GM12878 (cell line): ENCODE data around the gene MLST8. TPM values are rescaled to one million over a fixed set of nuclear protein-coding genes. Genes with fewer than 3 reads are reported as not detected.

Source experiments
- ATAC-seq: fragments of 200-7000 bp; cut with Tn5 transposase; 3 replicates; pipeline ENCODE4 v1.9.1; 2020; ENCODE audit warnings: mild to moderate bottlenecking, moderate library complexity
- BruUV-seq: library from RNA; stranded (reverse); fragments of 400-500 nt; replicated peaks from 2 replicates; lab custom pipeline; 2021; lab: Mats Ljungman, UMichigan
- CTCF ChIA-PET: fragments of 300-600 bp; sonication (Branson Sonifier 250); formaldehyde crosslinking; extraction: SDS; loops from one replicate; lab custom pipeline; 2021; ENCODE audit warnings: inconsistent platforms; lab: Yijun Ruan, JAX
- POLR2A ChIA-PET: fragments of 350-600 bp; formaldehyde crosslinking; extraction: SDS; loops from one replicate; lab custom pipeline; 2021; ENCODE audit warnings: inconsistent platforms; lab: Charles Lee
- RAD21 ChIA-PET: fragments of 300-600 bp; sonication (Branson Sonifier 250); formaldehyde crosslinking; loops from one replicate; lab custom pipeline; 2023; ENCODE audit warnings: antibody characterized with exemption; ENCODE audit not compliant: unreplicated experiment; lab: Charles Lee
- SMC1A ChIA-PET: fragments of 300-600 bp; sonication (Branson Sonifier 250); formaldehyde crosslinking; loops from one replicate; lab custom pipeline; 2023; ENCODE audit not compliant: unreplicated experiment, uncharacterized antibody; lab: Charles Lee
- DNase-seq: peaks from one replicate; pipeline ENCODE4 v3.0.0-alpha.2; 2011; ENCODE audit warnings: low read depth, low spot score
- FAIRE-seq: peaks from 3 replicates; lab custom pipeline; 2011; peaks lifted over from hg19 to GRCh38; lab: Jason Lieb, UNC
- H2AFZ ChIP-seq: 2 replicates; pipeline ENCODE4 v1.6.0; 2011; ENCODE audit warnings: low read depth, low read length, control low read depth; ENCODE audit not compliant: control insufficient read depth
- H3K27ac ChIP-seq: 2 replicates; pipeline ENCODE4 v1.5.1; 2011; ENCODE audit warnings: control low read depth; ENCODE audit not compliant: control insufficient read depth, insufficient read depth
- H3K27me3 ChIP-seq, 2 experiments: replicated peaks in 1 of 2; 2 replicates each; pipeline versions ENCODE4 v1.6.0 to v1.6.1; 2011; ENCODE audit warnings: low read length in 1 of 2; ENCODE audit not compliant: control insufficient read depth in 2 of 2, insufficient read depth in 2 of 2
- H3K36me3 ChIP-seq, 2 experiments: 2 replicates each; pipeline ENCODE4 v1.5.1; 2011; ENCODE audit warnings: low read length in 1 of 2; ENCODE audit not compliant: control insufficient read depth in 2 of 2, insufficient read depth in 2 of 2
- H3K4me1 ChIP-seq: 2 replicates; pipeline ENCODE4 v1.6.1; 2011; ENCODE audit warnings: mild to moderate bottlenecking, low read length, moderate library complexity, mixed read lengths; ENCODE audit not compliant: control insufficient read depth, insufficient read depth
- H3K4me2 ChIP-seq: 2 replicates; pipeline ENCODE4 v1.6.0; 2011; ENCODE audit warnings: control low read depth; ENCODE audit not compliant: control insufficient read depth, insufficient read depth
- H3K4me3 ChIP-seq: fragments of 200-600 bp; sonication (generic); 2 replicates; pipeline ENCODE4 v1.5.1; 2016
- H3K79me2 ChIP-seq: 2 replicates; pipeline ENCODE4 v1.6.0; 2011; ENCODE audit warnings: low read length; ENCODE audit not compliant: control insufficient read depth, insufficient read depth
- H3K9ac ChIP-seq: 2 replicates; pipeline ENCODE4 v1.8.0; 2011; ENCODE audit warnings: low read length, control low read depth, mixed read lengths; ENCODE audit not compliant: control insufficient read depth, insufficient read depth
- H3K9me3 ChIP-seq: replicated peaks from 3 replicates; pipeline ENCODE4 v1.5.1; 2011; ENCODE audit warnings: mild to moderate bottlenecking, low read length; ENCODE audit not compliant: control insufficient read depth, insufficient read depth
- H4K20me1 ChIP-seq: 2 replicates; pipeline ENCODE4 v1.6.0; 2011; ENCODE audit not compliant: control insufficient read depth, insufficient read depth
- HDGF ChIP-seq: fragments of 450-650 bp; IDR thresholded peaks from 2 replicates; pipeline ENCODE4 v1.6.1; 2016; ENCODE audit warnings: antibody characterized with exemption
- PAX8 ChIP-seq: fragments of 450-650 bp; IDR thresholded peaks from 2 replicates; pipeline ENCODE4 v1.6.1; 2017; ENCODE audit warnings: mild to moderate bottlenecking, moderate library complexity
- WGBS: methylation state at CpG from one replicate; pipeline ENCODE4 v1.1.6; 2016; ENCODE audit warnings: low lambda C conversion rate; ENCODE audit not compliant: insufficient replicate concordance, insufficient coverage; ENCODE audit errors: missing lambda C conversion rate; 5-methylcytosine and 5-hydroxymethylcytosine counted together
- in situ Hi-C: fragments of 300-500 bp; cut with MboI; formaldehyde crosslinking; loops from 9 replicates; pipeline ENCODE4 v1.14.3; 2018; ENCODE audit warnings: mixed read lengths
- intact Hi-C: fragments of 100-400 bp; cut with micrococcal nuclease; formaldehyde crosslinking; loops from one replicate; pipeline ENCODE4 v1.14.2; 2022; ENCODE audit not compliant: unreplicated experiment
- polyA plus RNA-seq, 11 experiments: library from polyadenylated mRNA; depleted of rRNA in 4 of 11; unstranded in 6 of 11; stranded (reverse) in 5 of 11; fragments of >200 nt; fragmentation: Nextera tagmentation in 4 of 11; fragmentation: Illumina TruSeq in 1 of 11; extraction: Ambion mirVana in 4 of 11; extraction: Trizol in 1 of 11; gene quantifications; 1 replicate in 1 of 11; 2 replicates in 10 of 11; pipeline versions ENCODE4 v1.2.1 to v1.2.3, GENCODE V29; 2011 to 2016; ENCODE audit warnings: inconsistent platforms in 2 of 11, missing spikeins in 2 of 11, low read depth in 1 of 11
- total RNA-seq, 4 experiments: library from RNA; depleted of rRNA in 3 of 4; stranded (reverse); fragments of >200 nt in 3 of 4; fragmentation: Illumina TruSeq in 1 of 4; extraction: Trizol in 1 of 4; gene quantifications; 2 replicates each; pipeline versions ENCODE4 v1.2.1 to v1.2.3, GENCODE V29; 2013 to 2021
- TF ChIP-seq, protein P1 (sequence below): fragments of 450-650 bp; IDR thresholded peaks from 2 replicates; pipeline ENCODE4 v1.6.1; 2017; ENCODE audit warnings: antibody characterized with exemption, mild to moderate bottlenecking, moderate library complexity
- TF ChIP-seq, protein P2 (sequence below): fragments of 450-650 bp; IDR thresholded peaks from 2 replicates; pipeline ENCODE4 v1.6.1; 2017; ENCODE audit warnings: borderline replicate concordance

MLST8 gene
- total and polyA plus RNA-seq, 10 of the 15 experiments (the other 5 are each of a cell fraction or from before 2014, with no cell fraction given) = 1.0 to 114 (median 64.2) TPM

DNA sequence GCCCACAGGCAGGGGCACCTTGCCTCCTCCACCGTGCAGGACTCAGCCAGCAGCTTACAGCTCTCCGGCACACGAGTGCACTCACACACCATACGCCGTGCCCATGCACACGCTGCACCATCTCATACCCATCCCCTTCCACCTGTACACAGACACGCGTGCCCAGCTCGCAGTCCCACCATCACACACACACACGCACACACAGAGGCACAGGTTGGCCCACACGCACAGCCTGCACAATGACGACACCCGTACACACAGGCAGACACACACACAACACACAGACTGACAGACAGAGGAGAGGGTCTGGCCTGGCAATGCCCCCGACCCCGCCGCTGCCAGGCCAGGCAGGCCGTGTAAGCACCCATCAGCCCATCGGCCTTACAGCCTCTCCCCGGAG lies 20.9 kb upstream of the MLST8 start:
- ChIA-PET SMC1A (no interaction called here), RAD21 (no interaction called here), POLR2A (no interaction called here), CTCF (no interaction called here)
- TF ChIP-seq, protein P1, sequence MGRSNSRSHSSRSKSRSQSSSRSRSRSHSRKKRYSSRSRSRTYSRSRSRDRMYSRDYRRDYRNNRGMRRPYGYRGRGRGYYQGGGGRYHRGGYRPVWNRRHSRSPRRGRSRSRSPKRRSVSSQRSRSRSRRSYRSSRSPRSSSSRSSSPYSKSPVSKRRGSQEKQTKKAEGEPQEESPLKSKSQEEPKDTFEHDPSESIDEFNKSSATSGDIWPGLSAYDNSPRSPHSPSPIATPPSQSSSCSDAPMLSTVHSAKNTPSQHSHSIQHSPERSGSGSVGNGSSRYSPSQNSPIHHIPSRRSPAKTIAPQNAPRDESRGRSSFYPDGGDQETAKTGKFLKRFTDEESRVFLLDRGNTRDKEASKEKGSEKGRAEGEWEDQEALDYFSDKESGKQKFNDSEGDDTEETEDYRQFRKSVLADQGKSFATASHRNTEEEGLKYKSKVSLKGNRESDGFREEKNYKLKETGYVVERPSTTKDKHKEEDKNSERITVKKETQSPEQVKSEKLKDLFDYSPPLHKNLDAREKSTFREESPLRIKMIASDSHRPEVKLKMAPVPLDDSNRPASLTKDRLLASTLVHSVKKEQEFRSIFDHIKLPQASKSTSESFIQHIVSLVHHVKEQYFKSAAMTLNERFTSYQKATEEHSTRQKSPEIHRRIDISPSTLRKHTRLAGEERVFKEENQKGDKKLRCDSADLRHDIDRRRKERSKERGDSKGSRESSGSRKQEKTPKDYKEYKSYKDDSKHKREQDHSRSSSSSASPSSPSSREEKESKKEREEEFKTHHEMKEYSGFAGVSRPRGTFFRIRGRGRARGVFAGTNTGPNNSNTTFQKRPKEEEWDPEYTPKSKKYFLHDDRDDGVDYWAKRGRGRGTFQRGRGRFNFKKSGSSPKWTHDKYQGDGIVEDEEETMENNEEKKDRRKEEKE = no peak
- TF ChIP-seq PAX8 (no peak), HDGF (no peak)
- TF ChIP-seq, protein P2, sequence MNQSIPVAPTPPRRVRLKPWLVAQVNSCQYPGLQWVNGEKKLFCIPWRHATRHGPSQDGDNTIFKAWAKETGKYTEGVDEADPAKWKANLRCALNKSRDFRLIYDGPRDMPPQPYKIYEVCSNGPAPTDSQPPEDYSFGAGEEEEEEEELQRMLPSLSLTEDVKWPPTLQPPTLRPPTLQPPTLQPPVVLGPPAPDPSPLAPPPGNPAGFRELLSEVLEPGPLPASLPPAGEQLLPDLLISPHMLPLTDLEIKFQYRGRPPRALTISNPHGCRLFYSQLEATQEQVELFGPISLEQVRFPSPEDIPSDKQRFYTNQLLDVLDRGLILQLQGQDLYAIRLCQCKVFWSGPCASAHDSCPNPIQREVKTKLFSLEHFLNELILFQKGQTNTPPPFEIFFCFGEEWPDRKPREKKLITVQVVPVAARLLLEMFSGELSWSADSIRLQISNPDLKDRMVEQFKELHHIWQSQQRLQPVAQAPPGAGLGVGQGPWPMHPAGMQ = no peak
- Histone ChIP-seq H3K27ac (no peak overlapping the region), H3K4me3 (no peak overlapping the region), H3K27me3 (no peaks in the 10 kb centered on the region; a peak in 1 of 4 replicates), H3K4me1 (no peaks in the 10 kb centered on the region), H3K4me2 (no peak overlapping the region), H3K9ac (no peak overlapping the region), H3K9me3 (no peaks in the 10 kb centered on the region), H4K20me1 (no peaks in the 10 kb centered on the region), H2AFZ (no peak overlapping the region), H3K36me3 (no peaks in the 10 kb centered on the region), H3K79me2 (no peaks in the 10 kb centered on the region)
- DNase-seq (no peak), ATAC-seq (no peak), FAIRE-seq (no peak)
- in situ Hi-C loops (no loop called here), intact Hi-C loops (no loop called here)
- no TSS peak for BruUV-seq
- 78% methylated on average over 19 of the region's 19 CpGs for WGBS
